ENCODE data around the gene SRRM2.

- TF ChIP-seq CTCF (conservative IDR thresholded peaks at IDR 0.05; ENCODE audit: low read length) (no peak), EZH2phosphoT487 (IDR thresholded peaks at IDR 0.05; ENCODE audit: borderline replicate concordance) (no peak)
Observed at GRCh38 chr16:2785101-2785991, 32.9 kb downstream of the SRRM2 start.
